ENCODE results near the gene CENPO. TPM values are rescaled to one million over a fixed set of nuclear protein-coding genes. Genes with fewer than 3 reads are reported as not detected.

CENPO gene
- total RNA-seq, 2 donors from 2014 or later: 27.3 to 40.3 TPM

DNA sequence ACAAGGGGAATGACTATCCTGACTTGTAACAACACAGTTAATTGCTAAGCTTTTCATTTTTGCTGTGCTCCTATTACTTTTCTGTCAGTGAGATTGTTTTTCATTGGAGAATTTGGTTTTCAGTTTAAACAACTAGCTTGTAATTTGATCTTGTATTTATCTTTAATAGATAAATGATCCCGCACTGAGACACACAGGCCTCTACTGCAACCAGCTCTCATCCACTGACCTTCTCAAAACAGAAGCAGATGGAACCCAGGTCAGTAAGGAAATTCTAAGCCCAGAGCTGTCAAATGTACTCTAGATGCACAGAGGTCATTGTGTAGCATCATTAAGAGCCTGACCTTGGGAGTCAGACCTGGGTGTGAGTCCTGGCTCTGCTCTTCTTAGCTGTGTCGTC lies 30.7 kb upstream of the CENPO start:
- H3K4me3 Mint-ChIP-seq: no peak overlapping the region
- H3K9me3 Mint-ChIP-seq: no peaks in the 10 kb centered on the region
- H3K9me3 ChIP-seq (ENCODE audit: control insufficient read depth, low read length): no peaks in the 10 kb centered on the region
- no peak for DNase-seq
- 82 to 96% methylated on average over 2 of the region's 2 CpGs for WGBS, 2 experiments (ENCODE audit: insufficient coverage in 1 of 2, insufficient read length in 1 of 2)
- TF ChIP-seq CTCF (conservative IDR thresholded peaks at IDR 0.05): no peak
- no peak overlapping the region for H3K27ac Mint-ChIP-seq
- H3K27me3 Mint-ChIP-seq (ENCODE audit: insufficient read depth): no peaks in the 10 kb centered on the region
- H3K27ac ChIP-seq (ENCODE audit: low read depth, low read length): no peak overlapping the region
- no peaks in the 10 kb centered on the region for H3K27me3 ChIP-seq (ENCODE audit: control insufficient read depth, insufficient read depth, low read length, poor library complexity, severe bottlenecking)
- H3K36me3 Mint-ChIP-seq (ENCODE audit: low read depth): peaks cover 35% of the 10 kb centered on the region
- peaks cover 4% of the 10 kb centered on the region for H3K4me1 Mint-ChIP-seq
- peaks cover 6% of the 10 kb centered on the region for H3K4me1 ChIP-seq (ENCODE audit: control insufficient read depth, insufficient read depth, low read length)
- no peak overlapping the region for H3K9ac ChIP-seq (ENCODE audit: extremely low read depth, low read length, poor library complexity, severe bottlenecking)
- H3K4me3 ChIP-seq (ENCODE audit: low read length): no peak overlapping the region
- H3K36me3 ChIP-seq (ENCODE audit: control insufficient read depth, insufficient read depth, low read length): peaks cover 20% of the 10 kb centered on the region

DNA sequence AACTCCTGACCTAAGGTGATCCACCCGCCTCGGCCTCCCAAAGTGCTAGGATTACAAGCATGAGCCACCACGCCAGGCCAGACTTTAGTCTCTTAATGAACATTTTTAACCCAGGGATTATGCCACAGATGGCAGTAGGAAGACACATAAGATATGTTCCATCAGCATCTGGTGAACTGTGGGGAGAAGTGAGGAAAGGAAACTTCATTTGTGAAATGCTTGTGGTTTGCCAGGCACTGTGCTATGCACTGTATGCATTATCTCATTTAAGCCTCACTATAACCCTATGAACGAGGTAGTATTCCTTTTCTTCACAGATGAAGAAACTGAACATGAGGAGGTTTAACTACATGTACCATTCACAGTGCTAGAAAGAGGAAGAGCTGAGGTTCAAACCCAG lies 29.4 kb upstream of the CENPO start:
- Mint-ChIP-seq H3K4me1 (peaks cover 4% of the 10 kb centered on the region), H3K27ac (no peak overlapping the region), H3K4me3 (no peak overlapping the region), H3K27me3 (ENCODE audit: insufficient read depth) (no peaks in the 10 kb centered on the region), H3K9me3 (no peaks in the 10 kb centered on the region), H3K36me3 (ENCODE audit: low read depth) (peaks cover 30% of the 10 kb centered on the region)
- Histone ChIP-seq H3K9me3 (ENCODE audit: control insufficient read depth, low read length) (no peaks in the 10 kb centered on the region), H3K4me3 (ENCODE audit: low read length) (no peak overlapping the region), H3K27ac (ENCODE audit: low read depth, low read length) (no peak overlapping the region), H3K9ac (ENCODE audit: extremely low read depth, low read length, poor library complexity, severe bottlenecking) (no peak overlapping the region), H3K27me3 (ENCODE audit: control insufficient read depth, insufficient read depth, low read length, poor library complexity, severe bottlenecking) (no peaks in the 10 kb centered on the region), H3K4me1 (ENCODE audit: control insufficient read depth, insufficient read depth, low read length) (peaks cover 6% of the 10 kb centered on the region), H3K36me3 (ENCODE audit: control insufficient read depth, insufficient read depth, low read length) (peaks cover 24% of the 10 kb centered on the region)
- no peak for DNase-seq
- TF ChIP-seq CTCF (conservative IDR thresholded peaks at IDR 0.05): no peak
- 95 to 96% methylated on average over 4 of the region's 4 CpGs for WGBS, 2 experiments (ENCODE audit: insufficient coverage in 1 of 2, insufficient read length in 1 of 2)

DNA sequence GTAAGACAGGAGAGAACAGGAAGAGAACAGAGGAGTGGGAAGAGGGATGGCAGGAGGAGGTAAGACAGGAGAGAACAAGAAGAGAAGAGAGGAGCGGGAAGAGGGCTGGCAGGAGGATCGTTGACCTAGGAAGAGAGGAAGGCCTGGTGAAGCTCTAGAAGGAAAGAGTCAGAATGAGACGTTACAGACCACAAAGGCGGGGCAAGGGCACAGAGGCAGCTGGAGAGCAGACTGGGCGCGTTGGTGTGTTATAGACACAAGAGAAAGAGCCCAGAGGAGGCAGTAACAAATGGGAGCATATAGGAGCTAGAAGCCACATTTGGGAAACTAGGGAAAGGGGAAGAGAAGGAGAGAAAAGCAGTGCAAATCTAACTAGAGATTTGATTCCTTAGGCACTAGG lies 26.6 kb upstream of the CENPO start:
- WGBS, 2 experiments (ENCODE audit: insufficient coverage in 1 of 2, insufficient read length in 1 of 2): 88 to 96% methylated on average over 6 of the region's 6 CpGs
- H3K4me1 Mint-ChIP-seq: peaks cover 9% of the 10 kb centered on the region
- Histone ChIP-seq H3K27me3 (ENCODE audit: control insufficient read depth, insufficient read depth, low read length, poor library complexity, severe bottlenecking) (no peaks in the 10 kb centered on the region), H3K36me3 (ENCODE audit: control insufficient read depth, insufficient read depth, low read length) (peaks cover 25% of the 10 kb centered on the region), H3K9me3 (ENCODE audit: control insufficient read depth, low read length) (peaks cover 10% of the 10 kb centered on the region), H3K9ac (ENCODE audit: extremely low read depth, low read length, poor library complexity, severe bottlenecking) (no peak overlapping the region), H3K27ac (ENCODE audit: low read depth, low read length) (no peak overlapping the region), H3K4me1 (ENCODE audit: control insufficient read depth, insufficient read depth, low read length) (peaks cover 6% of the 10 kb centered on the region), H3K4me3 (ENCODE audit: low read length) (no peak overlapping the region)
- DNase-seq: no peak
- no peak for TF ChIP-seq CTCF (conservative IDR thresholded peaks at IDR 0.05)
- no peak overlapping the region for H3K4me3 Mint-ChIP-seq
- peaks cover 6% of the 10 kb centered on the region for H3K9me3 Mint-ChIP-seq
- no peaks in the 10 kb centered on the region for H3K27me3 Mint-ChIP-seq (ENCODE audit: insufficient read depth)
- peaks cover 41% of the 10 kb centered on the region for H3K36me3 Mint-ChIP-seq (ENCODE audit: low read depth)
- no peak overlapping the region for H3K27ac Mint-ChIP-seq
